ENCODE measurements around the gene IPO11.

The IPO11 gene

GRCh38 chr5:62460578-62460983 is 48.0 kb downstream of the IPO11 start:
- TF ChIP-seq CTCF (IDR thresholded peaks at IDR 0.05; ENCODE audit: unreplicated experiment in 3 of 3): peak; percentile 78 to 82 (median 80)
- Mint-ChIP-seq H3K27ac (peak overlapping the region in 1 of 3 experiments; percentile 17), H3K9me3 (no peaks in the 10 kb centered on the region), H3K27me3 (ENCODE audit: low read depth) (no peaks in the 10 kb centered on the region), H3K36me3 (ENCODE audit: low read depth) (no peaks in the 10 kb centered on the region), H3K4me3 (no peak overlapping the region), H3K4me1 (no peaks in the 10 kb centered on the region)

GRCh38 chr5:62461561-62461960 is 49.0 kb downstream of the IPO11 start:
- Mint-ChIP-seq H3K4me1 (no peaks in the 10 kb centered on the region), H3K4me3 (no peak overlapping the region), H3K9me3 (no peaks in the 10 kb centered on the region), H3K36me3 (ENCODE audit: low read depth) (no peaks in the 10 kb centered on the region), H3K27ac (no peak overlapping the region), H3K27me3 (ENCODE audit: low read depth) (no peaks in the 10 kb centered on the region)
- TF ChIP-seq CTCF (IDR thresholded peaks at IDR 0.05; ENCODE audit: unreplicated experiment in 3 of 3): no peak

- H3K4me1 Mint-ChIP-seq: no peaks in the 10 kb centered on the region
- peak overlapping the region in 1 of 3 experiments; percentile 48 for H3K27ac Mint-ChIP-seq
- H3K27me3 Mint-ChIP-seq (ENCODE audit: low read depth): no peaks in the 10 kb centered on the region
- TF ChIP-seq CTCF (IDR thresholded peaks at IDR 0.05; ENCODE audit: unreplicated experiment in 3 of 3): no peak
- peaks cover 25% of the 10 kb centered on the region for H3K36me3 Mint-ChIP-seq (ENCODE audit: low read depth)
- no peak overlapping the region for H3K4me3 Mint-ChIP-seq
- no peaks in the 10 kb centered on the region for H3K9me3 Mint-ChIP-seq
Observed at GRCh38 chr5:62465985-62466925, 53.7 kb downstream of the IPO11 start.

- H3K27ac Mint-ChIP-seq: no peak overlapping the region
- H3K36me3 Mint-ChIP-seq (ENCODE audit: low read depth): peaks cover 25% of the 10 kb centered on the region
- H3K9me3 Mint-ChIP-seq: no peaks in the 10 kb centered on the region
- no peak overlapping the region for H3K4me3 Mint-ChIP-seq
- no peaks in the 10 kb centered on the region for H3K27me3 Mint-ChIP-seq (ENCODE audit: low read depth)
- H3K4me1 Mint-ChIP-seq: no peaks in the 10 kb centered on the region
- no peak for TF ChIP-seq CTCF (IDR thresholded peaks at IDR 0.05; ENCODE audit: unreplicated experiment in 3 of 3)
Observed at GRCh38 chr5:62473209-62473608, 60.6 kb downstream of the IPO11 start.

GRCh38 chr5:62475072-62475471 is 62.5 kb downstream of the IPO11 start:
- Mint-ChIP-seq H3K4me3 (no peak overlapping the region), H3K36me3 (ENCODE audit: low read depth) (peaks cover 29% of the 10 kb centered on the region), H3K4me1 (no peaks in the 10 kb centered on the region), H3K27me3 (ENCODE audit: low read depth) (no peaks in the 10 kb centered on the region), H3K27ac (no peak overlapping the region), H3K9me3 (no peaks in the 10 kb centered on the region)
- no peak for TF ChIP-seq CTCF (IDR thresholded peaks at IDR 0.05; ENCODE audit: unreplicated experiment in 3 of 3)

GRCh38 chr5:62477801-62478200 is 65.2 kb downstream of the IPO11 start:
- TF ChIP-seq CTCF (IDR thresholded peaks at IDR 0.05; ENCODE audit: unreplicated experiment in 3 of 3): no peak
- peaks cover 46% of the 10 kb centered on the region for H3K36me3 Mint-ChIP-seq (ENCODE audit: low read depth)
- H3K4me1 Mint-ChIP-seq: no peaks in the 10 kb centered on the region
- H3K9me3 Mint-ChIP-seq: peaks cover 9% of the 10 kb centered on the region
- no peak overlapping the region for H3K27ac Mint-ChIP-seq
- no peak overlapping the region for H3K4me3 Mint-ChIP-seq
- H3K27me3 Mint-ChIP-seq (ENCODE audit: low read depth): no peaks in the 10 kb centered on the region

Measured in nephron (organoid).